Activated naive CD4-positive, alpha-beta T cell treated with anti-CD3 and anti-CD28 coated beads for 36 hours (primary cell): ENCODE measurements around the gene UBE2G1. TPM values are rescaled to one million over a fixed set of nuclear protein-coding genes. Genes with fewer than 3 reads are reported as not detected.
A peak's percentile ranks its signal among the peaks of the same experiment; 100 is the strongest.

Source experiments
- CTCF ChIA-PET: fragments of 350-600 bp; sonication (Branson Sonifier 250); formaldehyde crosslinking; loops from one replicate; lab custom pipeline; 2021; ENCODE audit warnings: antibody characterized with exemption; lab: Charles Lee
- DNase-seq: peaks from one replicate; pipeline ENCODE4 v3.0.0-alpha.2; 2020
- H3K27ac Mint-ChIP-seq: one replicate; pipeline ENCODE4 v1.8.0; 2021; ENCODE audit warnings: mild to moderate bottlenecking, mixed read lengths
- H3K27me3 Mint-ChIP-seq: one replicate; pipeline ENCODE4 v1.8.0; 2021; ENCODE audit warnings: low read depth, mixed read lengths
- H3K36me3 Mint-ChIP-seq: one replicate; pipeline ENCODE4 v1.8.0; 2021; ENCODE audit warnings: low read depth, mixed read lengths
- H3K4me1 Mint-ChIP-seq: one replicate; pipeline ENCODE4 v1.8.0; 2021; ENCODE audit warnings: low read depth, mixed read lengths
- H3K4me3 Mint-ChIP-seq: one replicate; pipeline ENCODE4 v1.8.0; 2021; ENCODE audit warnings: mild to moderate bottlenecking, moderate library complexity, mixed read lengths
- H3K9me3 Mint-ChIP-seq: one replicate; pipeline ENCODE4 v1.8.0; 2021; ENCODE audit warnings: mixed read lengths
- intact Hi-C: fragments of 100-400 bp; cut with micrococcal nuclease; formaldehyde crosslinking; loops from one replicate; pipeline ENCODE4 v1.15.1; 2023
- total RNA-seq, 2 experiments: library from RNA; stranded (reverse); gene quantifications; one replicate each; pipeline ENCODE4 v1.2.3, GENCODE V29; 2021

The UBE2G1 gene
- total RNA-seq, 2 experiments from 2014 or later, result 33.3 to 36.1 TPM

GRCh38 chr17:4310354-4311060 is 56.0 kb downstream of the UBE2G1 start:
- H3K36me3 Mint-ChIP-seq, result no peaks in the 10 kb centered on the region
- intact Hi-C loops, result no loop called here
- H3K4me1 Mint-ChIP-seq, result peaks cover 54% of the 10 kb centered on the region
- H3K27me3 Mint-ChIP-seq, result no peaks in the 10 kb centered on the region
- DNase-seq, result no peak
- CTCF ChIA-PET, result interaction anchor here (0.6 to 1.0 kb wide), 2 partner anchors 45 to 236 kb away, joined by 3 read pairs; no protein-coding TSS in a partner anchor
- H3K4me3 Mint-ChIP-seq, result no peak overlapping the region
- no peaks in the 10 kb centered on the region for H3K9me3 Mint-ChIP-seq
- no peak overlapping the region for H3K27ac Mint-ChIP-seq

- CTCF ChIA-PET, result no interaction called here
- H3K27me3 Mint-ChIP-seq, result no peaks in the 10 kb centered on the region
- H3K36me3 Mint-ChIP-seq, result peaks cover 2% of the 10 kb centered on the region
- intact Hi-C loops, result no loop called here
- H3K4me1 Mint-ChIP-seq, result peaks cover 53% of the 10 kb centered on the region
- H3K27ac Mint-ChIP-seq, result peak overlapping the region; percentile 25
- H3K9me3 Mint-ChIP-seq, result no peaks in the 10 kb centered on the region
- DNase-seq, result no peak
- no peak overlapping the region for H3K4me3 Mint-ChIP-seq
Measured at GRCh38 chr17:4309897-4310296, 56.6 kb downstream of the UBE2G1 start.

DNA sequence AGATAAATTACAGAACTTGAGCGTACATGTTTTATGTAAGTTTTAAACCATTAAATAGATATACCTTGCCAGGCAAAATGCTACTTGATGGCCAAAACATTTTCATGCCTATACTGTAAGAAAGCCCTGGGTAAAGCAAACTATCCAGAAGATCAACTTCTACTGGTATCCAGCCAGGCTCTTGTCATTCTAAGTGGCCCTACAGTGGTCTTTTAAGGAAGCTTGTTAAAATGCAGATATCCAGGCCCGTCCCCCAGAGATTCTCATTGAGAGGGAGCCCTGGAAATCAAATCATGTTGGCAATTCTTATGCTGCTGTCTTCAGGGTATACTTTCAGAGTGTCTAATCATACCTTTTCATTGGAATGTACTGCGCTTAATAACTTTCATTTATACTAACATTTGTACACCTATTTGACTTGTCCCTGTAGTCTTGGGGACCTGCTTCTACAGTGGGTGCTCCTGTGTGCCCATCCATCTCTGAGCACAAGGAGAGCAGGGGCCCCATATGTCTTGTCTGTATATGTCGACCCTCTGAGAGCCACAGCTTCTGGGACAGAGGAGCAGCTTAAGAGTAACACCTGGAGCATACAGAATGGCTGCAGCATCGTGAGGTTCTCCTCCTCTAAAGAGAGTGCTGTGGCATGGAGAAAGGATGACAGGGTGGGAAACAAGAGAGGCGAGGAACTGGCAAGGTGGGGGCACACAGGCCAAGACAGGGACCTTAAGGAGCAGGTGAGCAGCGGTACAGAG is 59.1 kb downstream of the UBE2G1 start:
- no peak overlapping the region for H3K4me3 Mint-ChIP-seq
- intact Hi-C loops, result no loop called here

GRCh38 chr17:4305224-4305623 is 61.3 kb downstream of the UBE2G1 start:
- Mint-ChIP-seq H3K27me3 (no peaks in the 10 kb centered on the region), H3K27ac (no peak overlapping the region), H3K4me3 (no peak overlapping the region), H3K4me1 (peaks cover 14% of the 10 kb centered on the region), H3K9me3 (no peaks in the 10 kb centered on the region), H3K36me3 (peaks cover 8% of the 10 kb centered on the region)
- no peak for DNase-seq
- intact Hi-C loops, result no loop called here
- CTCF ChIA-PET, result interaction anchor here (0.7 to 1.9 kb wide), 6 partner anchors 10 to 186 kb away, joined by 3 to 15 read pairs (median 6); no protein-coding TSS in a partner anchor

More for the DNA sequence above, 59.1 kb downstream of the UBE2G1 start:
- Mint-ChIP-seq H3K4me1 (peaks cover 30% of the 10 kb centered on the region), H3K36me3 (peaks cover 4% of the 10 kb centered on the region), H3K27ac (no peak overlapping the region), H3K27me3 (no peaks in the 10 kb centered on the region), H3K9me3 (no peaks in the 10 kb centered on the region)
- CTCF ChIA-PET, result interaction anchor here (0.5 to 1.5 kb wide), 6 partner anchors 13 to 1652 kb away, joined by 3 to 6 read pairs (median 4); no protein-coding TSS in a partner anchor
- DNase-seq, result no peak

- Mint-ChIP-seq H3K36me3 (peaks cover 8% of the 10 kb centered on the region), H3K4me3 (no peak overlapping the region), H3K27me3 (no peaks in the 10 kb centered on the region), H3K9me3 (no peaks in the 10 kb centered on the region), H3K27ac (no peak overlapping the region), H3K4me1 (peaks cover 7% of the 10 kb centered on the region)
- peak; percentile 76 for DNase-seq
- CTCF ChIA-PET, result interaction anchor here (0.5 to 1.9 kb wide), 9 partner anchors 12 to 775 kb away, joined by 3 to 15 read pairs (median 4); no protein-coding TSS in a partner anchor
- intact Hi-C loops, result loop anchor here (1.0 kb wide), 1 partner anchor 89 kb away; no protein-coding TSS in a partner anchor
Measured at GRCh38 chr17:4304417-4305027, 62.0 kb downstream of the UBE2G1 start.

- DNase-seq, result no peak
- Mint-ChIP-seq H3K36me3 (peaks cover 8% of the 10 kb centered on the region), H3K4me3 (no peak overlapping the region), H3K27ac (no peak overlapping the region), H3K27me3 (no peaks in the 10 kb centered on the region), H3K4me1 (no peaks in the 10 kb centered on the region), H3K9me3 (no peaks in the 10 kb centered on the region)
- intact Hi-C loops, result no loop called here
- CTCF ChIA-PET, result no interaction called here
Measured at GRCh38 chr17:4301066-4301465, 65.4 kb downstream of the UBE2G1 start.

DNA sequence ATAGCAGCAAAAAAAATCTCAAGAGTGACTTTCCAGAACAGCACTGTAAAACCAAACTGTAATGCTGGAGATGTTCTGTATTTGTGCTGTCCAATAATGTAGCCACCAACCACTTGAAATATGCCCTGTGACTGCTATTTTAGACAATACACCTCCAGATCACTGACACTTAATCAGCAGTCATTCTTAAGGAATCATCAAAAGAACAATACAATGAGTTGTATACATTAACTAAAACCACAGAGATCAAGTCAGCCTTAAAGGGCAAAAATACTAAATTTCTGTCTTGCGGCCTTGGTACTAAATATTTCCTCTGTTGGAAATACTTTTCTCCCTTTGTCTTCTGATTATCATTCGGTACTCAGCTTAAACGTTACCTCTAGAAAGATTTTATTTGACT is 69.1 kb downstream of the UBE2G1 start:
- Mint-ChIP-seq H3K36me3 (peaks cover 4% of the 10 kb centered on the region), H3K9me3 (no peaks in the 10 kb centered on the region), H3K4me3 (no peak overlapping the region), H3K27ac (no peak overlapping the region), H3K4me1 (no peaks in the 10 kb centered on the region), H3K27me3 (no peaks in the 10 kb centered on the region)
- DNase-seq, result no peak
- CTCF ChIA-PET, result interaction anchor here (1.0 to 1.5 kb wide), 2 partner anchors 97 to 122 kb away, joined by 3 to 5 read pairs; no protein-coding TSS in a partner anchor
- intact Hi-C loops, result no loop called here

- H3K27ac Mint-ChIP-seq, result no peak overlapping the region
- H3K36me3 Mint-ChIP-seq, result no peaks in the 10 kb centered on the region
- CTCF ChIA-PET, result interaction anchor here (1.0 kb wide), 1 partner anchor 10 kb away, joined by 3 read pairs; no protein-coding TSS in a partner anchor
Measured at GRCh38 chr17:4295686-4296085, 70.8 kb downstream of the UBE2G1 start.

DNA sequence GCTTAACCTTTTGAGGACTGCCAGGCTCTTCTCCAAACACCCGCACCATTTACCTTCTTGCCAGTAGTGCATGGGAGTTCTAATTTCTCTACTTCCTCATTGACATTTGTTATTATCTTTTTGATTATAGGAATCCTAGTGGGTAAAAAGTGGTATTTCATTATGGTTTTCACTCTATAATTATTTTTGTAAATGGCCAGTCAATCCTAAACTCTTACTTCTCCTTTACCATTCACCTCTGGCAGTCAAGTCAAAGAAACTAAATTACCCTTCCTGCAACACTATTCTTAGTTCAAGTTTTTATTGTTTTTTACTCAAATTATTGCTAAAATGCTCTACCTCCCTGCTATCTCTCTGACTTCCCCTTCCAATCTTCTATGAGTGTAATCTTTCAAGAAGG is 72.9 kb downstream of the UBE2G1 start:
- no peak overlapping the region for H3K4me3 Mint-ChIP-seq
- CTCF ChIA-PET, result interaction anchor here (1.0 to 2.0 kb wide), 2 partner anchors 10 to 14 kb away, joined by 4 to 5 read pairs; no protein-coding TSS in a partner anchor
- no peaks in the 10 kb centered on the region for H3K4me1 Mint-ChIP-seq
- H3K9me3 Mint-ChIP-seq, result no peaks in the 10 kb centered on the region
- no peak for DNase-seq
- intact Hi-C loops, result no loop called here
- H3K27ac Mint-ChIP-seq, result no peak overlapping the region
- no peaks in the 10 kb centered on the region for H3K27me3 Mint-ChIP-seq
- no peaks in the 10 kb centered on the region for H3K36me3 Mint-ChIP-seq

More at GRCh38 chr17:4295686-4296085, 70.8 kb downstream of the UBE2G1 start:
- H3K4me1 Mint-ChIP-seq, result no peaks in the 10 kb centered on the region
- intact Hi-C loops, result no loop called here
- H3K27me3 Mint-ChIP-seq, result no peaks in the 10 kb centered on the region
- H3K4me3 Mint-ChIP-seq, result no peak overlapping the region
- H3K9me3 Mint-ChIP-seq, result no peaks in the 10 kb centered on the region
- no peak for DNase-seq

- Mint-ChIP-seq H3K4me3 (no peak overlapping the region), H3K27me3 (no peaks in the 10 kb centered on the region), H3K4me1 (no peaks in the 10 kb centered on the region), H3K9me3 (no peaks in the 10 kb centered on the region), H3K27ac (no peak overlapping the region), H3K36me3 (peaks cover 2% of the 10 kb centered on the region)
- intact Hi-C loops, result no loop called here
- DNase-seq, result no peak
- CTCF ChIA-PET, result interaction anchor here (0.9 to 1.5 kb wide), 2 partner anchors 13 to 19 kb away, joined by 3 to 6 read pairs; no protein-coding TSS in a partner anchor
Measured at GRCh38 chr17:4287710-4288109, 78.8 kb downstream of the UBE2G1 start.

DNA sequence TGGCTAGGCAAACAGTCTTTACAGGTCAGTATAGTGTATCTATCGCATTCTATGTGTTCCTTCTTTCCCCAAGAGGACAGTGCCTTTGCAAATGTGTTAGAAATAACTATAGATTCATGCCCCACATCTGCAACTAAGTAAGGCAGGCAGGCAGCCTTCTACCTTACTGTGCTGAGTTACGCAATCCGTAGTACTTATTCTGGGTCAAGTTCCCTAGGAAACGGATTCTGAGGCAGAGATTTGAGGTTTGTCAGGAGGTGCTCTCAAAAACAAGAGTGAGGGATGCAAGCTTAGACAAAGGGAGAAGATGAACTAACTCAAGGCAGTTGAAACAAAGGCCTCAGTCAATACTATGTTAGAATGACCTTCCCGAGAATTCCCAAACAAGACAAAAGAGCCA is 90.0 kb downstream of the UBE2G1 start:
- Mint-ChIP-seq H3K36me3 (peaks cover 5% of the 10 kb centered on the region), H3K4me1 (no peaks in the 10 kb centered on the region), H3K9me3 (no peaks in the 10 kb centered on the region), H3K27ac (no peak overlapping the region), H3K4me3 (no peak overlapping the region), H3K27me3 (no peaks in the 10 kb centered on the region)
- intact Hi-C loops, result no loop called here
- DNase-seq, result no peak
- CTCF ChIA-PET, result no interaction called here

GRCh38 chr17:4272972-4273368 is 93.5 kb downstream of the UBE2G1 start:
- intact Hi-C loops, result no loop called here
- Mint-ChIP-seq H3K27me3 (no peaks in the 10 kb centered on the region), H3K27ac (peak overlapping the region; percentile 20), H3K9me3 (no peaks in the 10 kb centered on the region), H3K36me3 (no peaks in the 10 kb centered on the region), H3K4me3 (no peak overlapping the region), H3K4me1 (no peaks in the 10 kb centered on the region)
- no peak for DNase-seq
- CTCF ChIA-PET, result interaction anchor here (0.9 kb wide), 1 partner anchor 143 kb away, joined by 3 read pairs; no protein-coding TSS in a partner anchor
